GM19043 (cell line): ENCODE data around the gene UGT2B17.
"Not testable (repeated sequence)": the region's sequence is repeated elsewhere in the genome, so short reads cannot be mapped to it uniquely, and the experiment has no call there.

ENCODE experiments used
- ATAC-seq: cut with Tn5 transposase; IDR thresholded peaks from one replicate; pipeline ENCODE4 v1.9.1; 2021; ENCODE audit warnings: low read depth; ENCODE audit not compliant: unreplicated experiment

The UGT2B17 gene

GRCh38 chr4:68576272-68577125 lies at the start of gene UGT2B17:
TSS of gene UGT2B17 (minus strand) at chr4:68576322. CDS start at chr4:68568484, 7,838 bp downstream.
- peak; percentile 88 for ATAC-seq

- not testable (repeated sequence) for ATAC-seq
Observed at GRCh38 chr4:68622731-68623130, 46.6 kb upstream of the UGT2B17 start.

- no peak for ATAC-seq
Observed at GRCh38 chr4:68617003-68617698, 41.0 kb upstream of the UGT2B17 start.

- ATAC-seq: no peak
Observed at GRCh38 chr4:68615699-68616422, 39.7 kb upstream of the UGT2B17 start.

- ATAC-seq: no peak
Observed at GRCh38 chr4:68613752-68614151, 37.6 kb upstream of the UGT2B17 start.

GRCh38 chr4:68606240-68606639 lies 30.1 kb upstream of the UGT2B17 start:
- no peak for ATAC-seq

- no peak for ATAC-seq
Observed at GRCh38 chr4:68599150-68599549, 23.0 kb upstream of the UGT2B17 start.

- ATAC-seq: no peak
Observed at GRCh38 chr4:68597482-68597881, 21.4 kb upstream of the UGT2B17 start.

GRCh38 chr4:68594678-68595077 lies 18.6 kb upstream of the UGT2B17 start:
- no peak for ATAC-seq

- no peak for ATAC-seq
Observed at GRCh38 chr4:68593112-68593511, 17.0 kb upstream of the UGT2B17 start.

GRCh38 chr4:68592673-68593072 lies 16.6 kb upstream of the UGT2B17 start:
- no peak for ATAC-seq

GRCh38 chr4:68591204-68591603 lies 15.1 kb upstream of the UGT2B17 start:
- ATAC-seq: no peak

GRCh38 chr4:68589790-68590189 lies 13.7 kb upstream of the UGT2B17 start:
- no peak for ATAC-seq

- no peak for ATAC-seq
Observed at GRCh38 chr4:68582339-68582717, 6.2 kb upstream of the UGT2B17 start.

GRCh38 chr4:68581383-68582338 lies 5.5 kb upstream of the UGT2B17 start:
- no peak for ATAC-seq

- no peak for ATAC-seq
Observed at GRCh38 chr4:68577590-68577989, 1.5 kb upstream of the UGT2B17 start.

GRCh38 chr4:68575636-68576035 lies 486 bp downstream of the UGT2B17 start:
- ATAC-seq: not testable (repeated sequence)

- ATAC-seq: no peak
Observed at GRCh38 chr4:68575081-68575480, 1.0 kb downstream of the UGT2B17 start.

- no peak for ATAC-seq
Observed at GRCh38 chr4:68572653-68573170, 3.4 kb downstream of the UGT2B17 start.

GRCh38 chr4:68570122-68570507 lies 6.0 kb downstream of the UGT2B17 start:
- peak; percentile 48 for ATAC-seq
